GM12878 (cell line): Measurements from ENCODE around the gene TPCN1. TPM values are rescaled to one million over a fixed set of nuclear protein-coding genes. Genes with fewer than 3 reads are reported as not detected.

Experiments used
- microRNA-seq: library from miRNA; unstranded; fragments of <30 nt; microRNA quantifications from one replicate; pipeline ENCODE4, GENCODE V29; 2018
- polyA plus RNA-seq, 11 experiments: library from polyadenylated mRNA; depleted of rRNA in 4 of 11; unstranded in 6 of 11; stranded (reverse) in 5 of 11; fragments of >200 nt; fragmentation: Nextera tagmentation in 4 of 11; fragmentation: Illumina TruSeq in 1 of 11; extraction: Ambion mirVana in 4 of 11; extraction: Trizol in 1 of 11; gene quantifications; 1 replicate in 1 of 11; 2 replicates in 10 of 11; pipeline versions ENCODE4 v1.2.1 to v1.2.3, GENCODE V29; 2011 to 2016; ENCODE audit warnings: inconsistent platforms in 2 of 11, missing spikeins in 2 of 11, low read depth in 1 of 11
- small RNA-seq: library from RNA; depleted of rRNA; stranded (forward); fragments of <200 nt; gene quantifications from one replicate; pipeline ENCODE3, GENCODE V24; 2014
- total RNA-seq, 4 experiments: library from RNA; depleted of rRNA in 3 of 4; stranded (reverse); fragments of >200 nt in 3 of 4; fragmentation: Illumina TruSeq in 1 of 4; extraction: Trizol in 1 of 4; gene quantifications; 2 replicates each; pipeline versions ENCODE4 v1.2.1 to v1.2.3, GENCODE V29; 2013 to 2021

The TPCN1 gene
- total and polyA plus RNA-seq, 10 of the 15 experiments (the other 5 are each of a cell fraction or from before 2014, with no cell fraction given): 0.79 to 30.9 (median 19.4) TPM

Small RNA genes within 50 kb of the gene (microRNA-seq; reads per million reads assigned to microRNA genes)
- gene MIR6762: not detected

Small RNA genes within 50 kb of the gene (small RNA-seq; reads per million reads assigned to genes)
- gene MIR6762 (0.23 reads per million), gene RF00019 (not detected)

Other genes with a start within 250 kb of the TPCN1 start
Only the 7 nearest of the 10 such genes appear.
- 0.87 and 0.96 TPM in 2 replicates for gene DTX1, start 164.7 kb upstream of the TPCN1 start, total RNA-seq (2014; rRNA removed)
- gene DTX1, start 164.7 kb upstream of the TPCN1 start, total RNA-seq (2014; rRNA removed; fragmentation: Illumina TruSeq; extraction: Trizol): 0.37 and 0.49 TPM in 2 replicates
- 2.3 and 2.8 TPM in 2 replicates for gene DTX1, start 164.7 kb upstream of the TPCN1 start, total RNA-seq (2021)
- 0.62 and 0.83 TPM in 2 replicates for gene DTX1, start 164.7 kb upstream of the TPCN1 start, polyA plus RNA-seq (2011; rRNA removed)
- gene DTX1, start 164.7 kb upstream of the TPCN1 start, polyA plus RNA-seq (2014; fragmentation: Illumina TruSeq; extraction: Trizol): 0.46 and 1.1 TPM in 2 replicates
- under 1 TPM; 0.13 to 0.32 TPM for gene DTX1, start 164.7 kb upstream of the TPCN1 start, polyA plus RNA-seq (2014; fragmentation: Nextera tagmentation; extraction: Ambion mirVana)
- gene DTX1, start 164.7 kb upstream of the TPCN1 start, polyA plus RNA-seq (2014; rRNA removed): 1.2 and 1.3 TPM in 2 replicates
- gene DTX1, start 164.7 kb upstream of the TPCN1 start, polyA plus RNA-seq (2016; fragmentation: Nextera tagmentation; extraction: Ambion mirVana): under 1 TPM; 0.09 to 0.33 TPM
- gene RASAL1, start 85.7 kb upstream of the TPCN1 start, total RNA-seq (2014; rRNA removed): 1.0 TPM in 1 of 2 replicates, not detected in the other
- gene RASAL1, start 85.7 kb upstream of the TPCN1 start, total RNA-seq (2014; rRNA removed; fragmentation: Illumina TruSeq; extraction: Trizol): not detected in 2 replicates
- not detected in 2 replicates for gene RASAL1, start 85.7 kb upstream of the TPCN1 start, total RNA-seq (2021)
- 0.53 and 0.79 TPM in 2 replicates for gene RASAL1, start 85.7 kb upstream of the TPCN1 start, polyA plus RNA-seq (2011; rRNA removed)
- gene RASAL1, start 85.7 kb upstream of the TPCN1 start, polyA plus RNA-seq (2014; fragmentation: Illumina TruSeq; extraction: Trizol): not detected in 2 replicates
- gene RASAL1, start 85.7 kb upstream of the TPCN1 start, polyA plus RNA-seq (2014; fragmentation: Nextera tagmentation; extraction: Ambion mirVana): not detected
- gene RASAL1, start 85.7 kb upstream of the TPCN1 start, polyA plus RNA-seq (2014; rRNA removed): 0.04 TPM in 1 of 2 replicates, not detected in the other
- gene RASAL1, start 85.7 kb upstream of the TPCN1 start, polyA plus RNA-seq (2016; fragmentation: Nextera tagmentation; extraction: Ambion mirVana): under 1 TPM; 0.12 to 0.25 TPM
- gene CFAP73, start 71.7 kb upstream of the TPCN1 start, total RNA-seq (2014; rRNA removed): not detected in 2 replicates
- not detected in 2 replicates for gene CFAP73, start 71.7 kb upstream of the TPCN1 start, total RNA-seq (2014; rRNA removed; fragmentation: Illumina TruSeq; extraction: Trizol)
- 0.18 TPM in 1 of 2 replicates, not detected in the other for gene CFAP73, start 71.7 kb upstream of the TPCN1 start, total RNA-seq (2021)
- not detected in 2 replicates for gene CFAP73, start 71.7 kb upstream of the TPCN1 start, polyA plus RNA-seq (2011; rRNA removed)
- not detected in 2 replicates for gene CFAP73, start 71.7 kb upstream of the TPCN1 start, polyA plus RNA-seq (2014; fragmentation: Illumina TruSeq; extraction: Trizol)
- gene CFAP73, start 71.7 kb upstream of the TPCN1 start, polyA plus RNA-seq (2014; fragmentation: Nextera tagmentation; extraction: Ambion mirVana): not detected
- gene CFAP73, start 71.7 kb upstream of the TPCN1 start, polyA plus RNA-seq (2014; rRNA removed): not detected in 2 replicates
- not detected for gene CFAP73, start 71.7 kb upstream of the TPCN1 start, polyA plus RNA-seq (2016; fragmentation: Nextera tagmentation; extraction: Ambion mirVana)
- gene DDX54, start 36.0 kb upstream of the TPCN1 start, total RNA-seq (2014; rRNA removed): 44.3 and 58.9 TPM in 2 replicates
- 24.7 and 28.8 TPM in 2 replicates for gene DDX54, start 36.0 kb upstream of the TPCN1 start, total RNA-seq (2014; rRNA removed; fragmentation: Illumina TruSeq; extraction: Trizol)
- 94.6 and 115 TPM in 2 replicates for gene DDX54, start 36.0 kb upstream of the TPCN1 start, total RNA-seq (2021)
- 37.5 and 73.2 TPM in 2 replicates for gene DDX54, start 36.0 kb upstream of the TPCN1 start, polyA plus RNA-seq (2011; rRNA removed)
- gene DDX54, start 36.0 kb upstream of the TPCN1 start, polyA plus RNA-seq (2014; fragmentation: Illumina TruSeq; extraction: Trizol): 6.2 and 27.9 TPM in 2 replicates
- gene DDX54, start 36.0 kb upstream of the TPCN1 start, polyA plus RNA-seq (2014; fragmentation: Nextera tagmentation; extraction: Ambion mirVana): 1 to 10 TPM; 1.9 to 8.6 TPM
- gene DDX54, start 36.0 kb upstream of the TPCN1 start, polyA plus RNA-seq (2014; rRNA removed): 53.7 and 67.0 TPM in 2 replicates
- 10 to 100 TPM; 69.7 to 71.9 TPM for gene DDX54, start 36.0 kb upstream of the TPCN1 start, polyA plus RNA-seq (2016; fragmentation: Nextera tagmentation; extraction: Ambion mirVana)
- 32.8 and 39.6 TPM in 2 replicates for gene RITA1, start 35.7 kb upstream of the TPCN1 start, total RNA-seq (2014; rRNA removed)
- gene RITA1, start 35.7 kb upstream of the TPCN1 start, total RNA-seq (2014; rRNA removed; fragmentation: Illumina TruSeq; extraction: Trizol): 16.3 and 18.9 TPM in 2 replicates
- gene RITA1, start 35.7 kb upstream of the TPCN1 start, total RNA-seq (2021): 29.2 and 31.4 TPM in 2 replicates
- gene RITA1, start 35.7 kb upstream of the TPCN1 start, polyA plus RNA-seq (2011; rRNA removed): 15.2 and 19.9 TPM in 2 replicates
- 5.3 and 13.7 TPM in 2 replicates for gene RITA1, start 35.7 kb upstream of the TPCN1 start, polyA plus RNA-seq (2014; fragmentation: Illumina TruSeq; extraction: Trizol)
- 1 to 10 TPM; 2.3 to 6.4 TPM for gene RITA1, start 35.7 kb upstream of the TPCN1 start, polyA plus RNA-seq (2014; fragmentation: Nextera tagmentation; extraction: Ambion mirVana)
- 27.3 and 29.8 TPM in 2 replicates for gene RITA1, start 35.7 kb upstream of the TPCN1 start, polyA plus RNA-seq (2014; rRNA removed)
- gene RITA1, start 35.7 kb upstream of the TPCN1 start, polyA plus RNA-seq (2016; fragmentation: Nextera tagmentation; extraction: Ambion mirVana): 10 to 100 TPM; 37.4 to 39.9 TPM
- gene SLC8B1, start 113.6 kb downstream of the TPCN1 start, total RNA-seq (2014; rRNA removed): 4.7 and 7.0 TPM in 2 replicates
- 4.0 and 4.3 TPM in 2 replicates for gene SLC8B1, start 113.6 kb downstream of the TPCN1 start, total RNA-seq (2014; rRNA removed; fragmentation: Illumina TruSeq; extraction: Trizol)
- gene SLC8B1, start 113.6 kb downstream of the TPCN1 start, total RNA-seq (2021): 6.9 and 9.5 TPM in 2 replicates
- 6.5 and 12.3 TPM in 2 replicates for gene SLC8B1, start 113.6 kb downstream of the TPCN1 start, polyA plus RNA-seq (2011; rRNA removed)
- gene SLC8B1, start 113.6 kb downstream of the TPCN1 start, polyA plus RNA-seq (2014; fragmentation: Illumina TruSeq; extraction: Trizol): 4.3 and 4.9 TPM in 2 replicates
- gene SLC8B1, start 113.6 kb downstream of the TPCN1 start, polyA plus RNA-seq (2014; fragmentation: Nextera tagmentation; extraction: Ambion mirVana): under 1 TPM; 0.18 to 0.20 TPM
- 7.8 and 8.4 TPM in 2 replicates for gene SLC8B1, start 113.6 kb downstream of the TPCN1 start, polyA plus RNA-seq (2014; rRNA removed)
- gene SLC8B1, start 113.6 kb downstream of the TPCN1 start, polyA plus RNA-seq (2016; fragmentation: Nextera tagmentation; extraction: Ambion mirVana): 1 to 10 TPM; 6.5 to 8.7 TPM
- 3.3 and 4.8 TPM in 2 replicates for gene PLBD2, start 137.1 kb downstream of the TPCN1 start, total RNA-seq (2014; rRNA removed)
- gene PLBD2, start 137.1 kb downstream of the TPCN1 start, total RNA-seq (2014; rRNA removed; fragmentation: Illumina TruSeq; extraction: Trizol): 1.1 and 1.4 TPM in 2 replicates
- gene PLBD2, start 137.1 kb downstream of the TPCN1 start, total RNA-seq (2021): 16.6 and 16.8 TPM in 2 replicates
- 2.4 and 5.0 TPM in 2 replicates for gene PLBD2, start 137.1 kb downstream of the TPCN1 start, polyA plus RNA-seq (2011; rRNA removed)
- gene PLBD2, start 137.1 kb downstream of the TPCN1 start, polyA plus RNA-seq (2014; fragmentation: Illumina TruSeq; extraction: Trizol): 9.2 and 9.6 TPM in 2 replicates
- 1 to 10 TPM; 1.6 to 2.3 TPM for gene PLBD2, start 137.1 kb downstream of the TPCN1 start, polyA plus RNA-seq (2014; fragmentation: Nextera tagmentation; extraction: Ambion mirVana)
- 6.9 and 7.8 TPM in 2 replicates for gene PLBD2, start 137.1 kb downstream of the TPCN1 start, polyA plus RNA-seq (2014; rRNA removed)
- gene PLBD2, start 137.1 kb downstream of the TPCN1 start, polyA plus RNA-seq (2016; fragmentation: Nextera tagmentation; extraction: Ambion mirVana): 10 to 100 TPM in 1 of 2 experiments, 1 to 10 TPM in 1; 9.3 to 14.9 TPM